HCT116 (cell line): ENCODE measurements around the gene EMP2. TPM values are rescaled to one million over a fixed set of nuclear protein-coding genes. Genes with fewer than 3 reads are reported as not detected.

Source experiments
- ATAC-seq: fragments of 200-7000 bp; cut with Tn5 transposase; 2 replicates; pipeline ENCODE4 v1.9.1; 2020; ENCODE audit warnings: mild to moderate bottlenecking, moderate library complexity
- BruUV-seq: library from RNA; stranded (reverse); fragments of 400-500 nt; replicated peaks from 2 replicates; lab custom pipeline; 2021; lab: Mats Ljungman, UMichigan
- CTCF ChIA-PET: fragments of 300-600 bp; sonication (Branson Sonifier 250); formaldehyde crosslinking; loops from one replicate; lab custom pipeline; 2021; ENCODE audit warnings: antibody characterized with exemption; lab: Charles Lee
- POLR2A ChIA-PET: fragments of 300-600, 350-600 bp; sonication (Branson Sonifier 250); formaldehyde crosslinking; loops from one replicate; lab custom pipeline; 2021; ENCODE audit warnings: antibody characterized with exemption; lab: Charles Lee
- RAD21 ChIA-PET, 2 experiments: fragments of 300-600 bp; sonication (Branson Sonifier 250); formaldehyde crosslinking; loops; one replicate each; lab custom pipeline; 2023; ENCODE audit warnings: low total read pairs in 2 of 2; ENCODE audit not compliant: uncharacterized antibody in 2 of 2, unreplicated experiment in 2 of 2, low non-redundant PET in 1 of 2; lab: Charles Lee
- DNase-seq: peaks from one replicate; pipeline ENCODE4 v3.0.0-alpha.2; 2010; ENCODE audit warnings: low read depth, low spot score
- H2AFZ ChIP-seq: fragments of 200-600 bp; shearing (Covaris generic), sonication (generic); 2 replicates; pipeline ENCODE4 v1.6.1; 2017; ENCODE audit warnings: low read depth, mixed run types, mixed read lengths, antibody characterized with exemption, low read length; ENCODE audit not compliant: poor library complexity, severe bottlenecking
- H3K27ac ChIP-seq: 2 replicates; pipeline ENCODE4 v1.5.1; 2012; ENCODE audit warnings: low read depth, low read length
- H3K27me3 ChIP-seq: fragments of 200-600 bp; sonication (generic); 2 replicates; pipeline ENCODE4 v1.6.1; 2016; ENCODE audit warnings: mixed run types, low read length, mixed read lengths; ENCODE audit not compliant: insufficient read depth
- H3K36me3 ChIP-seq, 2 experiments: fragments of 200-500 bp in 1 of 2; fragments of 200-600 bp in 1 of 2; sonication (Bioruptor generic) in 1 of 2; sonication (generic) in 1 of 2; 2 replicates each; pipeline versions ENCODE4 v1.5.1 to v1.6.1; 2014 to 2016; ENCODE audit warnings: low read length in 2 of 2, inconsistent platforms in 1 of 2, mixed read lengths in 1 of 2, mixed run types in 1 of 2; ENCODE audit not compliant: insufficient read depth in 2 of 2, control insufficient read depth in 1 of 2
- H3K4me1 ChIP-seq, 2 experiments: fragments of 200-600 bp in 1 of 2; sonication (generic) in 1 of 2; 2 replicates each; pipeline versions ENCODE4 v1.5.1 to v1.6.1; 2012 to 2017; ENCODE audit warnings: low read length in 2 of 2, inconsistent platforms in 1 of 2, mild to moderate bottlenecking in 1 of 2, mixed read lengths in 1 of 2, mixed run types in 1 of 2, moderate library complexity in 1 of 2; ENCODE audit not compliant: insufficient read depth in 2 of 2, control insufficient read depth in 1 of 2
- H3K4me2 ChIP-seq: fragments of 200-600 bp; sonication (generic); 2 replicates; pipeline ENCODE4 v1.6.1; 2017; ENCODE audit warnings: mixed run types, low read length, mixed read lengths
- H3K4me3 ChIP-seq, 2 experiments: fragments of 200-600 bp in 1 of 2; sonication (generic) in 1 of 2; replicated peaks in 1 of 2; 2 replicates each; pipeline ENCODE4 v1.5.1; 2011 to 2016; ENCODE audit warnings: low read length in 2 of 2, control low read depth in 1 of 2, low read depth in 1 of 2, mild to moderate bottlenecking in 1 of 2, mixed read lengths in 1 of 2, mixed run types in 1 of 2
- H3K79me2 ChIP-seq: fragments of 200-600 bp; sonication (generic); 2 replicates; pipeline ENCODE4 v1.6.1; 2017; ENCODE audit warnings: mild to moderate bottlenecking, mixed run types, low read length, moderate library complexity, mixed read lengths; ENCODE audit not compliant: insufficient read depth
- H3K9ac ChIP-seq: fragments of 200-600 bp; sonication (generic); 2 replicates; pipeline ENCODE4 v1.6.1; 2016; ENCODE audit warnings: low read length, mixed read lengths
- H3K9me2 ChIP-seq: fragments of 200-600 bp; sonication (generic), shearing (Covaris generic); 2 replicates; pipeline ENCODE4 v1.6.1; 2017; ENCODE audit warnings: mixed run types, mild to moderate bottlenecking, moderate library complexity; ENCODE audit not compliant: insufficient read depth
- H3K9me3 ChIP-seq, 2 experiments: fragments of 200-500 bp in 1 of 2; fragments of 200-600 bp in 1 of 2; sonication (Bioruptor generic) in 1 of 2; sonication (generic) in 1 of 2; 2 replicates each; pipeline ENCODE4 v1.6.1; 2014 to 2017; ENCODE audit warnings: low read length in 2 of 2, mixed read lengths in 2 of 2, inconsistent platforms in 1 of 2, low read depth in 1 of 2, mild to moderate bottlenecking in 1 of 2, mixed run types in 1 of 2, moderate library complexity in 1 of 2; ENCODE audit not compliant: control insufficient read depth in 1 of 2, insufficient read depth in 1 of 2
- H4K20me1 ChIP-seq: fragments of 200-600 bp; sonication (generic), shearing (Covaris generic); 2 replicates; pipeline ENCODE4 v1.6.1; 2017; ENCODE audit warnings: mixed run types, mild to moderate bottlenecking, moderate library complexity; ENCODE audit not compliant: insufficient read depth
- CEBPB ChIP-seq: IDR thresholded peaks from 2 replicates; pipeline ENCODE4 v1.6.1; 2012; ENCODE audit warnings: low read depth
- EZH2 ChIP-seq: fragments of 200-600 bp; sonication (generic); IDR thresholded peaks from 2 replicates; pipeline ENCODE4 v1.6.1; 2017; ENCODE audit warnings: antibody characterized with exemption, mixed run types
- JUND ChIP-seq: IDR thresholded peaks from 2 replicates; pipeline ENCODE4 v1.6.1; 2012
- POLR2A ChIP-seq: IDR thresholded peaks from 2 replicates; pipeline ENCODE4 v1.7.0; 2011; ENCODE audit warnings: borderline replicate concordance; ENCODE audit not compliant: insufficient read depth, insufficient read length; ENCODE audit errors: extremely low read depth
- ZFX ChIP-seq: fragments of 450-650 bp; IDR thresholded peaks from 2 replicates; pipeline ENCODE4 v1.6.1; 2017
- ZNF274 ChIP-seq: fragments of 200-500 bp; sonication (Bioruptor generic); IDR thresholded peaks from 2 replicates; pipeline ENCODE4 v1.6.1; 2014; ENCODE audit warnings: mild to moderate bottlenecking, low read depth, low read length, inconsistent platforms
- intact Hi-C: fragments of 100-400 bp; cut with micrococcal nuclease; formaldehyde crosslinking; loops from 2 replicates; pipeline ENCODE4 v1.10.0; 2022
- total RNA-seq: library from RNA; stranded (reverse); gene quantifications from one replicate; pipeline ENCODE4 v1.2.1, GENCODE V29; 2021; ENCODE audit not compliant: unreplicated experiment
- TF ChIP-seq, protein P1 (sequence below), 3 experiments: fragments of 200-600 bp in 1 of 3; sonication (generic) in 1 of 3; IDR thresholded peaks in 2 of 3; conservative IDR thresholded peaks in 1 of 3; 2 replicates each; pipeline ENCODE4 v1.5.1; 2012 to 2017; ENCODE audit warnings: low read depth in 2 of 3, low read length in 2 of 3, antibody characterized with exemption in 1 of 3, borderline replicate concordance in 1 of 3, control low read depth in 1 of 3, mild to moderate bottlenecking in 1 of 3, mixed read lengths in 1 of 3, mixed run types in 1 of 3, moderate library complexity in 1 of 3; ENCODE audit not compliant: insufficient read depth in 1 of 3
- TF ChIP-seq, protein P2 (sequence below): IDR thresholded peaks from 2 replicates; pipeline ENCODE4 v1.6.1; 2012
- TF ChIP-seq, protein P3 (sequence below): IDR thresholded peaks from 2 replicates; pipeline ENCODE4 v1.6.1; 2012; ENCODE audit warnings: low read depth

The EMP2 gene
- total RNA-seq, 1 experiment from 2014 or later: 32.6 TPM

DNA sequence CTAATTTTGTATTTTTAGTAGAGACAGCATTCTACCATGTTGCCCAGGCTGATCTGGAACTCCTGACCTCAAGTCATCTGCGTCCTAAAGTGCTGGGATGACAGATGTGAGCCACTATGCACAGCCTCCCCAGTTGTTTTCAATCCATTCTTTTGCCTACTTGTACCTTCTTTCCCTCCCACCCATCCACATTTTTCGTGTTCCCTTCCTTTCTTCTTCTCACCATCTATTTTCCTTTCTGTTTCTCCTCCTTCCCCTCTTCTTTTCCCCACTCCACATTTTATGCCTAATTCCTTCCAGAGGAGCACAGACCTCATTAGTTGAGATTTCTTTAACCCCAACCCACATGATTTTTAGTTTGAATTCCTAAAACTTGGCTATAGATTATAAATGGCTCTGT, 100.2 kb downstream of the EMP2 start:
- no peak for TF ChIP-seq ZNF274
- TF ChIP-seq EZH2: no peak
- TF ChIP-seq CEBPB: no peak
- TF ChIP-seq ZFX: no peak
- TF ChIP-seq, protein P1, sequence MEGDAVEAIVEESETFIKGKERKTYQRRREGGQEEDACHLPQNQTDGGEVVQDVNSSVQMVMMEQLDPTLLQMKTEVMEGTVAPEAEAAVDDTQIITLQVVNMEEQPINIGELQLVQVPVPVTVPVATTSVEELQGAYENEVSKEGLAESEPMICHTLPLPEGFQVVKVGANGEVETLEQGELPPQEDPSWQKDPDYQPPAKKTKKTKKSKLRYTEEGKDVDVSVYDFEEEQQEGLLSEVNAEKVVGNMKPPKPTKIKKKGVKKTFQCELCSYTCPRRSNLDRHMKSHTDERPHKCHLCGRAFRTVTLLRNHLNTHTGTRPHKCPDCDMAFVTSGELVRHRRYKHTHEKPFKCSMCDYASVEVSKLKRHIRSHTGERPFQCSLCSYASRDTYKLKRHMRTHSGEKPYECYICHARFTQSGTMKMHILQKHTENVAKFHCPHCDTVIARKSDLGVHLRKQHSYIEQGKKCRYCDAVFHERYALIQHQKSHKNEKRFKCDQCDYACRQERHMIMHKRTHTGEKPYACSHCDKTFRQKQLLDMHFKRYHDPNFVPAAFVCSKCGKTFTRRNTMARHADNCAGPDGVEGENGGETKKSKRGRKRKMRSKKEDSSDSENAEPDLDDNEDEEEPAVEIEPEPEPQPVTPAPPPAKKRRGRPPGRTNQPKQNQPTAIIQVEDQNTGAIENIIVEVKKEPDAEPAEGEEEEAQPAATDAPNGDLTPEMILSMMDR (IDR thresholded peaks at IDR 0.05 in 2 of 3, conservative IDR thresholded peaks at IDR 0.05 in 1 of 3; ENCODE audit: borderline replicate concordance in 1 of 3, insufficient read depth in 1 of 3, low read depth in 2 of 3, low read length in 2 of 3): no peak
- no peak for TF ChIP-seq POLR2A
- TF ChIP-seq, protein P2, sequence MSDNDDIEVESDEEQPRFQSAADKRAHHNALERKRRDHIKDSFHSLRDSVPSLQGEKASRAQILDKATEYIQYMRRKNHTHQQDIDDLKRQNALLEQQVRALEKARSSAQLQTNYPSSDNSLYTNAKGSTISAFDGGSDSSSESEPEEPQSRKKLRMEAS: no peak
- TF ChIP-seq, protein P3, sequence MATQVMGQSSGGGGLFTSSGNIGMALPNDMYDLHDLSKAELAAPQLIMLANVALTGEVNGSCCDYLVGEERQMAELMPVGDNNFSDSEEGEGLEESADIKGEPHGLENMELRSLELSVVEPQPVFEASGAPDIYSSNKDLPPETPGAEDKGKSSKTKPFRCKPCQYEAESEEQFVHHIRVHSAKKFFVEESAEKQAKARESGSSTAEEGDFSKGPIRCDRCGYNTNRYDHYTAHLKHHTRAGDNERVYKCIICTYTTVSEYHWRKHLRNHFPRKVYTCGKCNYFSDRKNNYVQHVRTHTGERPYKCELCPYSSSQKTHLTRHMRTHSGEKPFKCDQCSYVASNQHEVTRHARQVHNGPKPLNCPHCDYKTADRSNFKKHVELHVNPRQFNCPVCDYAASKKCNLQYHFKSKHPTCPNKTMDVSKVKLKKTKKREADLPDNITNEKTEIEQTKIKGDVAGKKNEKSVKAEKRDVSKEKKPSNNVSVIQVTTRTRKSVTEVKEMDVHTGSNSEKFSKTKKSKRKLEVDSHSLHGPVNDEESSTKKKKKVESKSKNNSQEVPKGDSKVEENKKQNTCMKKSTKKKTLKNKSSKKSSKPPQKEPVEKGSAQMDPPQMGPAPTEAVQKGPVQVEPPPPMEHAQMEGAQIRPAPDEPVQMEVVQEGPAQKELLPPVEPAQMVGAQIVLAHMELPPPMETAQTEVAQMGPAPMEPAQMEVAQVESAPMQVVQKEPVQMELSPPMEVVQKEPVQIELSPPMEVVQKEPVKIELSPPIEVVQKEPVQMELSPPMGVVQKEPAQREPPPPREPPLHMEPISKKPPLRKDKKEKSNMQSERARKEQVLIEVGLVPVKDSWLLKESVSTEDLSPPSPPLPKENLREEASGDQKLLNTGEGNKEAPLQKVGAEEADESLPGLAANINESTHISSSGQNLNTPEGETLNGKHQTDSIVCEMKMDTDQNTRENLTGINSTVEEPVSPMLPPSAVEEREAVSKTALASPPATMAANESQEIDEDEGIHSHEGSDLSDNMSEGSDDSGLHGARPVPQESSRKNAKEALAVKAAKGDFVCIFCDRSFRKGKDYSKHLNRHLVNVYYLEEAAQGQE: no peak
- no peak for TF ChIP-seq JUND
- Histone ChIP-seq H3K27me3 (no peaks in the 10 kb centered on the region), H3K27ac (no peak overlapping the region), H3K4me3 (no peak overlapping the region), H3K4me2 (no peak overlapping the region), H2AFZ (no peak overlapping the region), H4K20me1 (no peaks in the 10 kb centered on the region; the same call in 1 of the 2 replicates), H3K9me3 (no peaks in the 10 kb centered on the region), H3K9me2 (no peaks in the 10 kb centered on the region), H3K36me3 (no peaks in the 10 kb centered on the region), H3K4me1 (no peaks in the 10 kb centered on the region), H3K79me2 (no peaks in the 10 kb centered on the region), H3K9ac (no peak overlapping the region)
- BruUV-seq: no TSS peak
- RAD21 ChIA-PET: no interaction called here
- POLR2A ChIA-PET: no interaction called here
- DNase-seq (no peak), ATAC-seq (no peak)
- intact Hi-C loops: no loop called here
- CTCF ChIA-PET: no interaction called here

Other genes starting within 250 kb of the EMP2 start
- 7.4 TPM for gene ATF7IP2, start 194.5 kb downstream of the EMP2 start, total RNA-seq
- gene TEKT5, start 114.3 kb upstream of the EMP2 start, total RNA-seq: 0.37 TPM
- gene NUBP1, start 163.2 kb upstream of the EMP2 start, total RNA-seq: 31.5 TPM
- gene TVP23A, start 238.2 kb upstream of the EMP2 start, total RNA-seq: not detected